ENCODE measurements around the gene CXCL10.
A peak's percentile ranks its signal among the peaks of the same experiment; 100 is the strongest.

The CXCL10 gene

DNA sequence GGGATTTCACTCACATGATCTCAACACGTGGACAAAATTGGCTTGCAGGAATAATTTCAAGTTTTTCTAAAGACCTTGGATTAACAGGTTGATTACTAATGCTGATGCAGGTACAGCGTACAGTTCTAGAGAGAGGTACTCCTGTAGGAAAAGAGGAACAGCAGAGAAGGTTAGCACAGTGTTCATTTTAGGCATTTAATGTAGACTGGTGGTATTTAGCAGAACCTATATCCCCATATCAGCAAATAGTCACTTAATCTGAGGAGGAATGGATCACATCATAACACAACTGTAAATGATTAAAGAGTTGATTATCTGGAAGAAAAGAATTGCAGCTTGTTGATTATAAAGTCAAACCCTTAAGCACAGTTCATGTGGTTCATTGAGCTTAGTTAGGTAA, 620 bp downstream of the CXCL10 start:
- no peak for DNase-seq (ENCODE audit: low read depth)
- TF ChIP-seq, protein P1, sequence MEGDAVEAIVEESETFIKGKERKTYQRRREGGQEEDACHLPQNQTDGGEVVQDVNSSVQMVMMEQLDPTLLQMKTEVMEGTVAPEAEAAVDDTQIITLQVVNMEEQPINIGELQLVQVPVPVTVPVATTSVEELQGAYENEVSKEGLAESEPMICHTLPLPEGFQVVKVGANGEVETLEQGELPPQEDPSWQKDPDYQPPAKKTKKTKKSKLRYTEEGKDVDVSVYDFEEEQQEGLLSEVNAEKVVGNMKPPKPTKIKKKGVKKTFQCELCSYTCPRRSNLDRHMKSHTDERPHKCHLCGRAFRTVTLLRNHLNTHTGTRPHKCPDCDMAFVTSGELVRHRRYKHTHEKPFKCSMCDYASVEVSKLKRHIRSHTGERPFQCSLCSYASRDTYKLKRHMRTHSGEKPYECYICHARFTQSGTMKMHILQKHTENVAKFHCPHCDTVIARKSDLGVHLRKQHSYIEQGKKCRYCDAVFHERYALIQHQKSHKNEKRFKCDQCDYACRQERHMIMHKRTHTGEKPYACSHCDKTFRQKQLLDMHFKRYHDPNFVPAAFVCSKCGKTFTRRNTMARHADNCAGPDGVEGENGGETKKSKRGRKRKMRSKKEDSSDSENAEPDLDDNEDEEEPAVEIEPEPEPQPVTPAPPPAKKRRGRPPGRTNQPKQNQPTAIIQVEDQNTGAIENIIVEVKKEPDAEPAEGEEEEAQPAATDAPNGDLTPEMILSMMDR (IDR thresholded peaks at IDR 0.05; ENCODE audit: insufficient read depth, low read depth, low read length, missing control alignments): no peak
- no peak overlapping the region for H3K4me3 ChIP-seq (ENCODE audit: low read length)

GRCh38 chr4:76022031-76022430, 1.3 kb downstream of the CXCL10 start:
- no peak for DNase-seq (ENCODE audit: low read depth)
- H3K4me3 ChIP-seq (ENCODE audit: low read length): no peak overlapping the region
- TF ChIP-seq, protein P1 (IDR thresholded peaks at IDR 0.05; ENCODE audit: insufficient read depth, low read depth, low read length, missing control alignments): no peak

GRCh38 chr4:76017056-76017686, 6.1 kb downstream of the CXCL10 start:
- peak; percentile 46 for DNase-seq (ENCODE audit: low read depth)
- TF ChIP-seq, protein P1 (IDR thresholded peaks at IDR 0.05; ENCODE audit: insufficient read depth, low read depth, low read length, missing control alignments): no peak
- no peak overlapping the region for H3K4me3 ChIP-seq (ENCODE audit: low read length)

DNA sequence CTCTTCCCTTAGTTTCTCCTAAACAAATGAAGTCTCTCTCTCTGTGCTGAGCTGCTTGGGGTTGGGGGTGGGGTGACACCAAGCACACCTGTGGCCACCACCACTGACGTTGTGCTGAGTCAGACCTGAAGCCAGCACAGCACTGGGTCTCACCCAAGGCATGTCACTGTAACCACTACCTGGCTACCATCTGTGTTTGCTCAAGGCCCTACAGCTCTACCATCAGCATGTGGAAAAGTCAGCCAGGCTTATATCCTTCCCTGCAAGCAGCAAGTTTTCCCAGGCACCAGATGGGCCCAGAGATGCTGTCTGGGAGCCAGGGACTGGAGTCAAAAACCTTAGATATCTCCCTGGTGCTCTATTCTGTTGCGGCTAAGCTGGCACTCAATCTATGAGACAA, 6.9 kb downstream of the CXCL10 start:
- DNase-seq (ENCODE audit: low read depth): peak; percentile 59
- H3K4me3 ChIP-seq (ENCODE audit: low read length): no peak overlapping the region
- TF ChIP-seq, protein P1 (IDR thresholded peaks at IDR 0.05; ENCODE audit: insufficient read depth, low read depth, low read length, missing control alignments): no peak

- no peak overlapping the region for H3K4me3 ChIP-seq (ENCODE audit: low read length)
- no peak for DNase-seq (ENCODE audit: low read depth)
- TF ChIP-seq, protein P1 (IDR thresholded peaks at IDR 0.05; ENCODE audit: insufficient read depth, low read depth, low read length, missing control alignments): no peak
These were observed 9.8 kb downstream of the CXCL10 start for GRCh38 chr4:76013540-76013939.

DNA sequence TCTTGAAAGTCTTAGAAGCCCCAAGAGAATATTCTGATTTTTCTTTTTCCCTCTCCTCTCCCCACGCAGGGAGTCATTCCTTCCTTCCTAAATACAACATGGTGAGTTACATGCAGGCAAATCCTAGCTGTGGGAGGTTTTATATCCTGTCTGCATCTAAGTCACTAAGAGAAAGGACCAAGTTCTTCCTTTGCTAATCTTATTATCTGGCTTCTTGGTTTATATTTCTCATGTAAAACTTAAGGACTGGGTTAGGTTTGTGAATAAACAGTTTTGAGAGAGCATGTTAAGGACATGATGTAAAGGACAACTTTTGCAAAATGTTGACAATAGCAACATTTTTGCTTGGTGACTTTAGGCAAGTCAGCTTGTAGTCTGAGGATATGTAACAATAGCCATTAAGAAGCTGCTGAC, 10.9 kb downstream of the CXCL10 start:
- H3K4me3 ChIP-seq (ENCODE audit: low read length): no peak overlapping the region
- peak; percentile 35 for DNase-seq (ENCODE audit: low read depth)
- TF ChIP-seq, protein P1 (IDR thresholded peaks at IDR 0.05; ENCODE audit: insufficient read depth, low read depth, low read length, missing control alignments): no peak

All from epithelial cell of esophagus (primary cell).